ENCODE data around the gene SLCO6A1. TPM values are rescaled to one million over a fixed set of nuclear protein-coding genes. Genes with fewer than 3 reads are reported as not detected.
"Not testable (repeated sequence)": the region's sequence is repeated elsewhere in the genome, so short reads cannot be mapped to it uniquely, and the experiment has no call there.

Gene SLCO6A1
- total RNA-seq, 2 donors from 2014 or later: not detected

- no peak for TF ChIP-seq CTCF (IDR thresholded peaks at IDR 0.05)
- Histone ChIP-seq H3K36me3 (no peaks in the 10 kb centered on the region), H3K4me1 (ENCODE audit: control insufficient read depth in 1 of 2, low read depth in 2 of 2) (no peaks in the 10 kb centered on the region), H3K27me3 (replicated peaks; ENCODE audit: insufficient read depth) (no peaks in the 10 kb centered on the region), H3K9me3 (no peaks in the 10 kb centered on the region), H3K4me3 (no peak overlapping the region), H3K27ac (no peak overlapping the region)
- ATAC-seq (ENCODE audit: insufficient number of reproducible peaks, low FRiP score, low read depth) (no peak), DNase-seq (ENCODE audit: low spot score) (no peak)
Measured at GRCh38 chr5:102523541-102524175, 24.9 kb upstream of the SLCO6A1 start.

GRCh38 chr5:102511666-102512065, 12.9 kb upstream of the SLCO6A1 start:
- no peak overlapping the region for H3K4me3 ChIP-seq
- no peak for ATAC-seq (ENCODE audit: insufficient number of reproducible peaks, low FRiP score, low read depth)
- H3K4me1 ChIP-seq (ENCODE audit: control insufficient read depth in 1 of 2, low read depth in 2 of 2): no peaks in the 10 kb centered on the region
- H3K27ac ChIP-seq: no peak overlapping the region
- DNase-seq (ENCODE audit: low spot score): no peak
- H3K9me3 ChIP-seq: no peaks in the 10 kb centered on the region
- no peaks in the 10 kb centered on the region for H3K36me3 ChIP-seq
- H3K27me3 ChIP-seq (replicated peaks; ENCODE audit: insufficient read depth): no peaks in the 10 kb centered on the region
- TF ChIP-seq CTCF (IDR thresholded peaks at IDR 0.05): no peak

- H3K27me3 ChIP-seq (replicated peaks; ENCODE audit: insufficient read depth); H3K36me3 ChIP-seq; H3K4me3 ChIP-seq; H3K4me1 ChIP-seq (ENCODE audit: control insufficient read depth in 1 of 2, low read depth in 2 of 2); H3K27ac ChIP-seq; DNase-seq (ENCODE audit: low spot score); ATAC-seq (ENCODE audit: insufficient number of reproducible peaks, low FRiP score, low read depth); H3K9me3 ChIP-seq: not testable (repeated sequence)
Measured at GRCh38 chr5:102491261-102491914, 7.4 kb downstream of the SLCO6A1 start.

GRCh38 chr5:102483736-102484135, 15.1 kb downstream of the SLCO6A1 start:
- Histone ChIP-seq H3K4me3 (no peak overlapping the region), H3K27me3 (replicated peaks; ENCODE audit: insufficient read depth) (no peaks in the 10 kb centered on the region), H3K4me1 (ENCODE audit: control insufficient read depth in 1 of 2, low read depth in 2 of 2) (no peaks in the 10 kb centered on the region), H3K36me3 (no peaks in the 10 kb centered on the region), H3K27ac (no peak overlapping the region), H3K9me3 (no peaks in the 10 kb centered on the region)
- no peak for TF ChIP-seq CTCF (IDR thresholded peaks at IDR 0.05)
- DNase-seq (ENCODE audit: low spot score) (no peak), ATAC-seq (ENCODE audit: insufficient number of reproducible peaks, low FRiP score, low read depth) (no peak)

GRCh38 chr5:102481054-102481715, 17.6 kb downstream of the SLCO6A1 start:
- Histone ChIP-seq H3K4me1 (ENCODE audit: control insufficient read depth in 1 of 2, low read depth in 2 of 2) (no peaks in the 10 kb centered on the region), H3K9me3 (no peaks in the 10 kb centered on the region), H3K4me3 (no peak overlapping the region), H3K27ac (no peak overlapping the region), H3K36me3 (no peaks in the 10 kb centered on the region), H3K27me3 (replicated peaks; ENCODE audit: insufficient read depth) (no peaks in the 10 kb centered on the region)
- DNase-seq (ENCODE audit: low spot score): no peak
- no peak for ATAC-seq (ENCODE audit: insufficient number of reproducible peaks, low FRiP score, low read depth)
- no peak for TF ChIP-seq CTCF (IDR thresholded peaks at IDR 0.05)
